Heart left ventricle (tissue), 13 donors: Measurements from ENCODE around the gene GUSB.

Experiments
- CTCF ChIP-seq, 12 donors: fragments of 200-600 bp; sonication (generic) in 4 of 12; IDR thresholded peaks; one replicate each; pipeline versions ENCODE4 v1.5.0 to v1.8.0; 2018 to 2022; ENCODE audit warnings: antibody characterized with exemption in 12 of 12, mild to moderate bottlenecking in 5 of 12
- POLR2A ChIP-seq, 2 donors: fragments of 450-650 bp; IDR thresholded peaks; one replicate each; pipeline ENCODE4 v1.6.1; 2017; ENCODE audit warnings: antibody characterized with exemption in 2 of 2, mild to moderate bottlenecking in 2 of 2, moderate library complexity in 2 of 2
- donor health status: ischemic (EF 13 %, LVEDD 7.1; RV severe dilation, severe dysfunction).
- donor health status: DM: no; HTN: yes; CAD: no.
- donor health status: DM: no; HTN: no; CAD: no.
- donor health status: ischemic (EF 25% LVEDD 6.9; RV normal size, moderate dysfunction).
- donor health status: ischemic (EF 25% LVEDD 5.7; RV mildly dilated, moderate dysfunction).
- donor health status: ischemic (EF 35%, LVEDD 5.7; RV mildly dilated, moderate dysfunction).
- donor health status: nonischemic (EF 11% LVEDD 7.7; RV severe dilation, severe dysfunction).
- donor health status: DM: yes; HTN: yes; CAD: no.
- donor health status: PGD.
- donor health status: ischemic (EF 29% LVEDD 5.4; RV normal size, mild dysfunction).
- donor health status: nonischemic (EF 23%, LVEDD 6.1; RV moderate dilation, normal function).

GRCh38 chr7:65988084-65988483, 6.1 kb upstream of the GUSB start:
- TF ChIP-seq POLR2A (IDR thresholded peaks at IDR 0.05) = no peak
- no peak for TF ChIP-seq CTCF (IDR thresholded peaks at IDR 0.05)
